Common myeloid progenitor, CD34-positive (primary cell): Measurements from ENCODE around the gene CYTL1.

Experiments used
- CTCF ChIA-PET: fragments of 350-600 bp; sonication (Branson Sonifier 250); formaldehyde crosslinking; loops from one replicate; lab custom pipeline; 2021; ENCODE audit warnings: antibody characterized with exemption; lab: Charles Lee
- POLR2A ChIA-PET: fragments of 350-600 bp; sonication (Branson Sonifier 250); formaldehyde crosslinking; loops from one replicate; lab custom pipeline; 2021; ENCODE audit warnings: antibody characterized with exemption; lab: Charles Lee
- DNase-seq, 3 donors: peaks; one replicate each; pipeline versions ENCODE4 v3.0.0 to v3.0.0-alpha.2; 2013
- H3K27ac ChIP-seq, 2 experiments: 1 replicate in 1 of 2; 2 replicates in 1 of 2; pipeline ENCODE4 v1.7.0; 2013; ENCODE audit warnings: inconsistent platforms in 2 of 2, low read length in 2 of 2, mild to moderate bottlenecking in 2 of 2, low read depth in 1 of 2, moderate library complexity in 1 of 2; ENCODE audit not compliant: severe bottlenecking in 2 of 2, insufficient read depth in 1 of 2, poor library complexity in 1 of 2
- H3K27me3 ChIP-seq, 5 experiments: replicated peaks in 2 of 5; 1 replicate in 3 of 5; 2 replicates in 2 of 5; pipeline versions ENCODE4 v1.6.1 to v1.7.0; 2013; ENCODE audit warnings: low read length in 4 of 5, mild to moderate bottlenecking in 2 of 5, moderate library complexity in 2 of 5, inconsistent platforms in 1 of 5; ENCODE audit not compliant: insufficient read depth in 5 of 5, control insufficient read depth in 4 of 5
- H3K36me3 ChIP-seq, 4 experiments: 1 replicate in 2 of 4; 2 replicates in 2 of 4; pipeline versions ENCODE4 v1.6.1 to v1.7.0; 2013; ENCODE audit warnings: low read length in 3 of 4, control low read depth in 1 of 4, mild to moderate bottlenecking in 1 of 4; ENCODE audit not compliant: control insufficient read depth in 4 of 4, insufficient read depth in 4 of 4
- H3K4me1 ChIP-seq, 4 experiments: 1 replicate in 3 of 4; 2 replicates in 1 of 4; pipeline versions ENCODE4 v1.6.1 to v1.7.1; 2013; ENCODE audit warnings: low read length in 3 of 4, mild to moderate bottlenecking in 3 of 4, control low read depth in 1 of 4, inconsistent platforms in 1 of 4, moderate library complexity in 1 of 4; ENCODE audit not compliant: control insufficient read depth in 4 of 4, insufficient read depth in 4 of 4; ENCODE audit errors: control extremely low read depth in 1 of 4
- H3K4me3 ChIP-seq, 7 experiments: 1 replicate in 4 of 7; 2 replicates in 3 of 7; pipeline versions ENCODE4 v1.5.1 to v1.7.0; 2013; ENCODE audit warnings: mild to moderate bottlenecking in 7 of 7, low read length in 6 of 7, moderate library complexity in 6 of 7, inconsistent platforms in 2 of 7, low read depth in 2 of 7, control low read depth in 1 of 7; ENCODE audit not compliant: insufficient read depth in 4 of 7, control insufficient read depth in 1 of 7; ENCODE audit errors: extremely low read depth in 1 of 7
- H3K9me3 ChIP-seq, 5 experiments: 1 replicate in 4 of 5; 2 replicates in 1 of 5; pipeline versions ENCODE4 v1.6.1 to v1.7.1; 2013; ENCODE audit warnings: low read length in 4 of 5, mild to moderate bottlenecking in 2 of 5, inconsistent platforms in 1 of 5, low read depth in 1 of 5, moderate library complexity in 1 of 5; ENCODE audit not compliant: control insufficient read depth in 4 of 5, insufficient read depth in 2 of 5; ENCODE audit errors: control extremely low read depth in 1 of 5
- WGBS: methylation state at CpG from one replicate; pipeline ENCODE4 v1.1.5; 2013; ENCODE audit not compliant: insufficient coverage; 5-methylcytosine and 5-hydroxymethylcytosine counted together

Gene CYTL1

DNA sequence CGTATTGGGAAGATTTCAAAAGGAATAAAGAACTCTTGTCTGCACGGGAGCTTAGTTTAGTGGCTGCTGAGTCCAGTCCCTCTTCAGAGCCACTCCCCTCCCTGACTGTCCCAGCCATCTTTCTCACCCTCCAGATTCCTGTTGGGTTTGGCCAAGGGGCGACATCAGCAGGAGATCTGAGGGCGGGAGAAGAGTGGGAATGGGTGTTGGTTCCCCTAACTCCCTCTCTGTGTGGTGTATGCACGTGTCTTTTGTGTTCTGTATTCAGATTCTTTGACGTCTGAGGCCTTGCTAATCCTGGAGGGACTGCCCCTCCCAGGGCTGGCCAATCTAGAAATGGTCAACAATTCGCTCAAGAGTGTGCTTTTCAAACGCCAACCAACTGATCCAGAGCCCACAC lies 37.4 kb downstream of the CYTL1 start:
- Histone ChIP-seq H3K27ac (no peak overlapping the region), H3K4me1 (no peaks in the 10 kb centered on the region), H3K9me3 (peaks cover 0 to 6% (median 0%) of the 10 kb centered on the region in 5 experiments), H3K27me3 (no peaks in the 10 kb centered on the region), H3K4me3 (no peak overlapping the region), H3K36me3 (no peaks in the 10 kb centered on the region)
- ChIA-PET POLR2A (no interaction called here), CTCF (no interaction called here)
- DNase-seq: no peak
- 89% methylated on average over 4 of the region's 8 CpGs for WGBS

GRCh38 chr4:4981427-4981826 lies 37.8 kb downstream of the CYTL1 start:
- Histone ChIP-seq H3K36me3 (no peaks in the 10 kb centered on the region), H3K27me3 (no peaks in the 10 kb centered on the region), H3K9me3 (peaks cover 0 to 6% (median 0%) of the 10 kb centered on the region in 5 experiments), H3K4me1 (no peaks in the 10 kb centered on the region), H3K4me3 (no peak overlapping the region), H3K27ac (no peak overlapping the region)
- no peak for DNase-seq
- CTCF ChIA-PET: no interaction called here
- POLR2A ChIA-PET: no interaction called here
- 96% methylated on average over 3 of the region's 3 CpGs for WGBS

GRCh38 chr4:4980621-4981230 lies 38.5 kb downstream of the CYTL1 start:
- Histone ChIP-seq H3K4me1 (no peaks in the 10 kb centered on the region), H3K27me3 (no peaks in the 10 kb centered on the region), H3K4me3 (no peak overlapping the region), H3K9me3 (peaks cover under 1 to 12% (median 3%) of the 10 kb centered on the region in 5 experiments), H3K36me3 (no peaks in the 10 kb centered on the region), H3K27ac (no peak overlapping the region)
- CTCF ChIA-PET: no interaction called here
- WGBS: 95% methylated on average over 12 of the region's 12 CpGs
- DNase-seq: no peak
- POLR2A ChIA-PET: no interaction called here

DNA sequence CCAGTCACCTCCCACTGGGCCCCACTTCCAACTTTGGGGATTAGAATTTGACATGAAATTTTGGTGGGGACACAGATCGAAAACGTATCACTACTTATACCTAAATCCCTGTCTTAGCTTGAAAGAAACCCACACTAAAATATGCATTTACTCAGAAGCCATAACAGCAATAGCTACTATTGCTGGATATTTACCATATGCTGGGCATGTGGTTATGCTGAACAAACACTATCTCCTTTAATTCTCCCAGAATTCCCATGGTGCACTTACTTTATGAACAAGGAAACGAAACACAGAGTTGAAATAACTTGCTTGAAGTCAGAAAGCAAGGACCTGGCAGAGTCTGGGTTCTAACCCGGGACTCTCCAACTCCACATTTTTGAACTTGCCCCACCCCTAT lies 39.3 kb downstream of the CYTL1 start:
- DNase-seq: no peak
- POLR2A ChIA-PET: no interaction called here
- H3K9me3 ChIP-seq: peaks cover 3 to 19% (median 8%) of the 10 kb centered on the region in 5 experiments
- H3K27ac ChIP-seq: no peak overlapping the region
- CTCF ChIA-PET: no interaction called here
- H3K36me3 ChIP-seq: no peaks in the 10 kb centered on the region
- no peaks in the 10 kb centered on the region for H3K4me1 ChIP-seq
- 100% methylated on average over 4 of the region's 4 CpGs for WGBS
- no peaks in the 10 kb centered on the region for H3K27me3 ChIP-seq
- H3K4me3 ChIP-seq: no peak overlapping the region

DNA sequence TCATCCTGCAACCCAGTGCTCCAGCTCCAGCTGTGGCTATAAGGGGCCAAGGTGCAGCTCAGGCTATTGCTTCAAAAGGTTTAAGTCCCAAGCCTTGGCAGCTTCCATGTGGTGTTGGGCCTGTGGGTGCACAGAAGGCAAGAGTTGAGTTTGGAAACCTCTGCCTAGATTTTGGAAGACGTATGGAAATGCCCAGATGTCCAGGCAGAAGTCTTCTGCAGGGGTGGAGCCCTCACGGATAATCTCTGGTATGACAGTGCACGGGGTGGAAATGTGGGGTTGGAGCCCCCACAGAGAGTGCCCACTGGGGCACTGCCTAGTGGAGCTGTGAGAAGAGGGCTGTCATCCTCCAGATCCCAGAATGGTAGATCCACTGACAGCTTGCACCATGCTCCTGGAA lies 44.5 kb downstream of the CYTL1 start:
- H3K27ac ChIP-seq: no peak overlapping the region
- H3K4me3 ChIP-seq: no peak overlapping the region
- ChIA-PET POLR2A (no interaction called here), CTCF (no interaction called here)
- DNase-seq: no peak
- peaks cover 0 to 7% (median 0%) of the 10 kb centered on the region in 5 experiments for H3K27me3 ChIP-seq
- H3K4me1 ChIP-seq: no peaks in the 10 kb centered on the region
- no peaks in the 10 kb centered on the region for H3K36me3 ChIP-seq
- 100% methylated on average over 3 of the region's 3 CpGs for WGBS
- peaks cover 5 to 29% (median 14%) of the 10 kb centered on the region in 5 experiments for H3K9me3 ChIP-seq

DNA sequence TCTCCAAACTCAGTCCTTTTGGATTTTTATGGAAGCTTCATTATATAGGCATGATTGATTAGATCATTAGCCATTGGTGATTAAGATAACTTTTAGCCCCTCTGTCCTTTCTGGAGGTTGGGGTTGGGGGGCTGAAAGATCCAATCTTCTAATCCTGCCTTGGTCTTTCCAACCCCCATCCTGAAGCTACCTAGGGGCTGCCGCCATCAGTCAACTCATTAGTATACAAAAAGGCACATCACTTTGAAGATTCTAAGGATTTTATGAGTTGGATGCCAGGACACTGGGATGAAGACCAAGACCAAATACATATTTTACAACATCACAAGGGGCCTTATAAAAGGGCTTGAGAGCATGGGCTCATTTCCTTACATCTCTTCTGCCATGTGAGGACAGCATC lies 47.5 kb downstream of the CYTL1 start:
- Histone ChIP-seq H3K4me3 (no peak overlapping the region), H3K27ac (no peak overlapping the region), H3K36me3 (no peaks in the 10 kb centered on the region), H3K4me1 (no peaks in the 10 kb centered on the region), H3K27me3 (peaks cover 0 to 9% (median 0%) of the 10 kb centered on the region in 5 experiments), H3K9me3 (peaks cover 5 to 23% (median 12%) of the 10 kb centered on the region in 5 experiments)
- ChIA-PET POLR2A (no interaction called here), CTCF (no interaction called here)
- WGBS: no CpG with 5 or more reads among the region's 1 CpG
- no peak for DNase-seq

GRCh38 chr4:4969298-4969697 lies 50.0 kb downstream of the CYTL1 start:
- WGBS: 98% methylated on average over 8 of the region's 8 CpGs
- CTCF ChIA-PET: interaction anchor here (1.3 kb wide), 1 partner anchor 19 kb away, joined by 3 read pairs; no protein-coding TSS in a partner anchor
- peaks cover 0 to 9% (median 0%) of the 10 kb centered on the region in 5 experiments for H3K27me3 ChIP-seq
- no peaks in the 10 kb centered on the region for H3K36me3 ChIP-seq
- no peak for DNase-seq
- no peaks in the 10 kb centered on the region for H3K4me1 ChIP-seq
- POLR2A ChIA-PET: no interaction called here
- H3K4me3 ChIP-seq: no peak overlapping the region
- no peak overlapping the region for H3K27ac ChIP-seq
- peaks cover 0 to 18% (median 3%) of the 10 kb centered on the region in 5 experiments for H3K9me3 ChIP-seq
